K562 (cell line): Measurements from ENCODE around the gene RGS9BP. TPM values are rescaled to one million over a fixed set of nuclear protein-coding genes. Genes with fewer than 3 reads are reported as not detected.

Source experiments
- CAMTA2 ChIP-seq: fragments of 250-450 bp; sonication (Bioruptor Pico); conservative IDR thresholded peaks from 2 replicates; pipeline ENCODE4 v1.5.1; 2022
- EZH2 ChIP-seq: IDR thresholded peaks from 2 replicates; pipeline ENCODE4 v1.6.1; 2012; ENCODE audit warnings: low read depth, mild to moderate bottlenecking, inconsistent platforms, low read length, borderline replicate concordance
- SMC3 ChIP-seq: conservative IDR thresholded peaks from 2 replicates; pipeline ENCODE4 v1.6.1; 2011; ENCODE audit warnings: low read depth, low read length, improper control_type of control experiment; ENCODE audit not compliant: insufficient read depth
- polyA plus RNA-seq, 8 experiments: library from polyadenylated mRNA; depleted of rRNA in 4 of 8; stranded (reverse) in 5 of 8; unstranded in 3 of 8; fragments of >200 nt; fragmentation: Nextera tagmentation in 2 of 8; fragmentation: Illumina TruSeq in 1 of 8; extraction: Ambion mirVana in 2 of 8; extraction: Trizol in 1 of 8; gene quantifications; 2 replicates each; pipeline versions ENCODE4 v1.2.1 to v1.2.3, GENCODE V29; 2011 to 2014; ENCODE audit warnings: inconsistent platforms in 1 of 8, missing spikeins in 1 of 8
- total RNA-seq, 7 experiments: library from RNA; depleted of rRNA in 6 of 7; stranded (reverse); fragments of >200 nt in 6 of 7; fragmentation: Illumina TruSeq in 2 of 7; extraction: Trizol in 2 of 7; gene quantifications; 2 replicates each; pipeline versions ENCODE4 v1.2.1 to v1.2.3, GENCODE V29; 2011 to 2021; ENCODE audit warnings: low replicate concordance in 1 of 7
- TF ChIP-seq, protein P1 (sequence below): fragments of 250-450 bp; sonication (Bioruptor Pico); IDR thresholded peaks from 2 replicates; pipeline ENCODE4 v1.5.1; 2021; ENCODE audit warnings: mild to moderate bottlenecking
- TF ChIP-seq, protein P2 (sequence below): sonication (generic); formaldehyde crosslinking; IDR thresholded peaks from 2 replicates; pipeline ENCODE4 v1.8.1; 2023; ENCODE audit warnings: mild to moderate bottlenecking, missing genetic modification reagents
- TF ChIP-seq, protein P3 (sequence below): fragments of 250-450 bp; sonication (Bioruptor Pico); IDR thresholded peaks from 2 replicates; pipeline ENCODE4 v1.8.0; 2021; ENCODE audit warnings: moderate library complexity, mild to moderate bottlenecking, inconsistent platforms
- TF ChIP-seq, protein P4 (sequence below): sonication (generic); formaldehyde crosslinking; IDR thresholded peaks from 2 replicates; pipeline ENCODE4 v1.8.0; 2023; ENCODE audit warnings: mild to moderate bottlenecking, missing genetic modification reagents
- TF ChIP-seq, protein P5 (sequence below), 2 experiments: fragments of 450-650 bp; formaldehyde crosslinking in 1 of 2; IDR thresholded peaks; 2 replicates each; pipeline versions ENCODE4 v1.4.0 to v1.6.1; 2014 to 2020; ENCODE audit warnings: mild to moderate bottlenecking in 2 of 2, borderline replicate concordance in 1 of 2, low read depth in 1 of 2
- TF ChIP-seq, protein P6 (sequence below): fragments of 450-650 bp; formaldehyde crosslinking; IDR thresholded peaks from 2 replicates; pipeline ENCODE4 v1.4.0; 2020; ENCODE audit warnings: mild to moderate bottlenecking, mixed read lengths

RGS9BP gene
- total and polyA plus RNA-seq, 9 of the 15 experiments (the other 6 are each of a cell fraction or from before 2014, with no cell fraction given), result 0.03 to 1.3 (median 0.49) TPM

DNA sequence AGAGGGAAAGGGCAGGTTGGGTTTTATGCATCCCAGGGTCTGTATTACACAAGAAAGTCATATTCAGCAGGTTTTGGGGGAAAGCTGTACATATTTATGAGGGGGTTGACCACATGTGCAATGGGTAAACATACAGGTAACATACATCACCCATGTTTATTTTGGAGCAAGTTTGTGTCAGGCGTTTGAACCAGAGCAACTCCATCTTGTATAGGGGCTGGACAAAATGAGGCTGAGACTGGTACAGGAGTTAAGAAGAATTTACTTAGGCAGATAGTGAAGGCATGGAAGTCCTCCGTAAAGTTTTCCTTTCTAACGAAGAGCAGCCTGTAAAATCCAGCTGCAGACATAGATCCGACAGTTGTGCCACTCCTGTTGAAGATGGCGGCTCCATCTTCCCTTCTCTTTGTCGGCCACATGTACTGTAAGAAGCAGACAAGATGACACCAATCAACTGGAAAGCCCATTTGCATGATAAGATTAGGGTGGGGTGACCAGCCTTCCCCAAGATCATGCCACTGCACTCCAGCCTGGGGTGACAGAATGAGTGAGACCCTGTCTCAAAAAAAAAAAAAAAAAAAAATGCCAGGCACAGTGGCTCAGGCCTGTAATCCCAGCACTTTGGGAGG lies 11.3 kb downstream of the RGS9BP start (continued):
- TF ChIP-seq, protein P1, sequence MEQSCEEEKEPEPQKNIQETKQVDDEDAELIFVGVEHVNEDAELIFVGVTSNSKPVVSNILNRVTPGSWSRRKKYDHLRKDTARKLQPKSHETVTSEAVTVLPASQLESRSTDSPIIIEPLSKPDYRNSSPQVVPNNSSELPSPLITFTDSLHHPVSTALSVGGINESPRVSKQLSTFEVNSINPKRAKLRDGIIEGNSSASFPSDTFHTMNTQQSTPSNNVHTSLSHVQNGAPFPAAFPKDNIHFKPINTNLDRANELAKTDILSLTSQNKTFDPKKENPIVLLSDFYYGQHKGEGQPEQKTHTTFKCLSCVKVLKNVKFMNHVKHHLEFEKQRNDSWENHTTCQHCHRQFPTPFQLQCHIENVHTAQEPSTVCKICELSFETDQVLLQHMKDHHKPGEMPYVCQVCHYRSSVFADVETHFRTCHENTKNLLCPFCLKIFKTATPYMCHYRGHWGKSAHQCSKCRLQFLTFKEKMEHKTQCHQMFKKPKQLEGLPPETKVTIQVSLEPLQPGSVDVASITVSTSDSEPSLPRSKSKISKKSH (CRISPR knock-in tag), result no peak
- TF ChIP-seq, protein P2, sequence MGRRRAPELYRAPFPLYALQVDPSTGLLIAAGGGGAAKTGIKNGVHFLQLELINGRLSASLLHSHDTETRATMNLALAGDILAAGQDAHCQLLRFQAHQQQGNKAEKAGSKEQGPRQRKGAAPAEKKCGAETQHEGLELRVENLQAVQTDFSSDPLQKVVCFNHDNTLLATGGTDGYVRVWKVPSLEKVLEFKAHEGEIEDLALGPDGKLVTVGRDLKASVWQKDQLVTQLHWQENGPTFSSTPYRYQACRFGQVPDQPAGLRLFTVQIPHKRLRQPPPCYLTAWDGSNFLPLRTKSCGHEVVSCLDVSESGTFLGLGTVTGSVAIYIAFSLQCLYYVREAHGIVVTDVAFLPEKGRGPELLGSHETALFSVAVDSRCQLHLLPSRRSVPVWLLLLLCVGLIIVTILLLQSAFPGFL (CRISPR knock-in tag), result no peak
- TF ChIP-seq CAMTA2 (peak; percentile 86; the same call in 1 of the 2 replicates), SMC3 (no peak), EZH2 (no peak)
- TF ChIP-seq, protein P3, sequence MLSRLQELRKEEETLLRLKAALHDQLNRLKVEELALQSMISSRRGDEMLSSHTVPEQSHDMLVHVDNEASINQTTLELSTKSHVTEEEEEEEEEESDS (CRISPR knock-in tag), result no peak
- TF ChIP-seq, protein P4, sequence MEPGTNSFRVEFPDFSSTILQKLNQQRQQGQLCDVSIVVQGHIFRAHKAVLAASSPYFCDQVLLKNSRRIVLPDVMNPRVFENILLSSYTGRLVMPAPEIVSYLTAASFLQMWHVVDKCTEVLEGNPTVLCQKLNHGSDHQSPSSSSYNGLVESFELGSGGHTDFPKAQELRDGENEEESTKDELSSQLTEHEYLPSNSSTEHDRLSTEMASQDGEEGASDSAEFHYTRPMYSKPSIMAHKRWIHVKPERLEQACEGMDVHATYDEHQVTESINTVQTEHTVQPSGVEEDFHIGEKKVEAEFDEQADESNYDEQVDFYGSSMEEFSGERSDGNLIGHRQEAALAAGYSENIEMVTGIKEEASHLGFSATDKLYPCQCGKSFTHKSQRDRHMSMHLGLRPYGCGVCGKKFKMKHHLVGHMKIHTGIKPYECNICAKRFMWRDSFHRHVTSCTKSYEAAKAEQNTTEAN, result no peak
- TF ChIP-seq, protein P5, sequence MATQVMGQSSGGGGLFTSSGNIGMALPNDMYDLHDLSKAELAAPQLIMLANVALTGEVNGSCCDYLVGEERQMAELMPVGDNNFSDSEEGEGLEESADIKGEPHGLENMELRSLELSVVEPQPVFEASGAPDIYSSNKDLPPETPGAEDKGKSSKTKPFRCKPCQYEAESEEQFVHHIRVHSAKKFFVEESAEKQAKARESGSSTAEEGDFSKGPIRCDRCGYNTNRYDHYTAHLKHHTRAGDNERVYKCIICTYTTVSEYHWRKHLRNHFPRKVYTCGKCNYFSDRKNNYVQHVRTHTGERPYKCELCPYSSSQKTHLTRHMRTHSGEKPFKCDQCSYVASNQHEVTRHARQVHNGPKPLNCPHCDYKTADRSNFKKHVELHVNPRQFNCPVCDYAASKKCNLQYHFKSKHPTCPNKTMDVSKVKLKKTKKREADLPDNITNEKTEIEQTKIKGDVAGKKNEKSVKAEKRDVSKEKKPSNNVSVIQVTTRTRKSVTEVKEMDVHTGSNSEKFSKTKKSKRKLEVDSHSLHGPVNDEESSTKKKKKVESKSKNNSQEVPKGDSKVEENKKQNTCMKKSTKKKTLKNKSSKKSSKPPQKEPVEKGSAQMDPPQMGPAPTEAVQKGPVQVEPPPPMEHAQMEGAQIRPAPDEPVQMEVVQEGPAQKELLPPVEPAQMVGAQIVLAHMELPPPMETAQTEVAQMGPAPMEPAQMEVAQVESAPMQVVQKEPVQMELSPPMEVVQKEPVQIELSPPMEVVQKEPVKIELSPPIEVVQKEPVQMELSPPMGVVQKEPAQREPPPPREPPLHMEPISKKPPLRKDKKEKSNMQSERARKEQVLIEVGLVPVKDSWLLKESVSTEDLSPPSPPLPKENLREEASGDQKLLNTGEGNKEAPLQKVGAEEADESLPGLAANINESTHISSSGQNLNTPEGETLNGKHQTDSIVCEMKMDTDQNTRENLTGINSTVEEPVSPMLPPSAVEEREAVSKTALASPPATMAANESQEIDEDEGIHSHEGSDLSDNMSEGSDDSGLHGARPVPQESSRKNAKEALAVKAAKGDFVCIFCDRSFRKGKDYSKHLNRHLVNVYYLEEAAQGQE (IDR thresholded peaks at IDR 0.05; ENCODE audit: borderline replicate concordance), result no peak
- TF ChIP-seq, protein P5 (CRISPR knock-in tag; IDR thresholded peaks at IDR 0.05; ENCODE audit: low read depth), result no peak
- TF ChIP-seq, protein P6, sequence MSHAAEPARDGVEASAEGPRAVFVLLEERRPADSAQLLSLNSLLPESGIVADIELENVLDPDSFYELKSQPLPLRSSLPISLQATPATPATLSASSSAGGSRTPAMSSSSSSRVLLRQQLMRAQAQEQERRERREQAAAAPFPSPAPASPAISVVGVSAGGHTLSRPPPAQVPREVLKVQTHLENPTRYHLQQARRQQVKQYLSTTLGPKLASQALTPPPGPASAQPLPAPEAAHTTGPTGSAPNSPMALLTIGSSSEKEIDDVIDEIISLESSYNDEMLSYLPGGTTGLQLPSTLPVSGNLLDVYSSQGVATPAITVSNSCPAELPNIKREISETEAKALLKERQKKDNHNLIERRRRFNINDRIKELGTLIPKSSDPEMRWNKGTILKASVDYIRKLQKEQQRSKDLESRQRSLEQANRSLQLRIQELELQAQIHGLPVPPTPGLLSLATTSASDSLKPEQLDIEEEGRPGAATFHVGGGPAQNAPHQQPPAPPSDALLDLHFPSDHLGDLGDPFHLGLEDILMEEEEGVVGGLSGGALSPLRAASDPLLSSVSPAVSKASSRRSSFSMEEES (CRISPR knock-in tag), result peak; percentile 53
